Tibial nerve (tissue), 4 donors: ENCODE results near the gene PRICKLE2. TPM values are rescaled to one million over a fixed set of nuclear protein-coding genes. Genes with fewer than 3 reads are reported as not detected.
A peak's percentile ranks its signal among the peaks of the same experiment; 100 is the strongest.

Experiments
- DNase-seq, 2 donors: peaks; one replicate each; pipeline ENCODE4 v3.0.0-alpha.2; 2019; ENCODE audit warnings: low spot score in 2 of 2
- H3K27ac ChIP-seq, 4 donors: fragments of 200-600 bp; sonication (generic) in 3 of 4; one replicate each; pipeline ENCODE4 v1.5.1; 2017 to 2019; ENCODE audit warnings: mild to moderate bottlenecking in 1 of 4
- H3K27me3 ChIP-seq, 2 donors: fragments of 200-600 bp; sonication (generic) in 1 of 2; one replicate each; pipeline versions ENCODE4 v1.5.1 to v1.6.0; 2017 to 2019
- H3K36me3 ChIP-seq, 3 donors: fragments of 200-600 bp; sonication (generic); one replicate each; pipeline ENCODE4 v1.5.1; 2018 to 2019
- H3K4me1 ChIP-seq, 4 donors: fragments of 200-600 bp; sonication (generic) in 3 of 4; one replicate each; pipeline ENCODE4 v1.5.1; 2017 to 2019
- H3K4me3 ChIP-seq, 4 donors: fragments of 200-600 bp; sonication (generic) in 3 of 4; one replicate each; pipeline ENCODE4 v1.5.1; 2017 to 2019; ENCODE audit warnings: mild to moderate bottlenecking in 1 of 4, moderate library complexity in 1 of 4
- H3K9me3 ChIP-seq, 4 donors: fragments of 200-600 bp; sonication (generic) in 3 of 4; one replicate each; pipeline ENCODE4 v1.5.1; 2017 to 2019
- CTCF ChIP-seq, 5 experiments: fragments of 200-600 bp in 3 of 5; fragments of 450-650 bp in 2 of 5; sonication (generic) in 3 of 5; IDR thresholded peaks; one replicate each; pipeline ENCODE4 v1.5.1; 2016 to 2019; ENCODE audit warnings: antibody characterized with exemption in 5 of 5, mild to moderate bottlenecking in 3 of 5, moderate library complexity in 2 of 5
- EP300 ChIP-seq, 2 donors: sonication (generic); formaldehyde crosslinking; IDR thresholded peaks; one replicate each; pipeline ENCODE4 v1.6.1; 2017; ENCODE audit warnings: antibody characterized with exemption in 2 of 2, mild to moderate bottlenecking in 1 of 2
- POLR2A ChIP-seq, 2 donors: fragments of 450-650 bp; IDR thresholded peaks; one replicate each; pipeline ENCODE4 v1.6.1; 2017; ENCODE audit warnings: antibody characterized with exemption in 2 of 2, mild to moderate bottlenecking in 2 of 2, moderate library complexity in 2 of 2
- WGBS, 2 donors: methylation state at CpG; one replicate each; pipeline ENCODE4 v1.1.5; 2018; 5-methylcytosine and 5-hydroxymethylcytosine counted together
- total RNA-seq, 4 donors: library from RNA; depleted of rRNA; stranded (reverse); fragments of >200 nt; gene quantifications; one replicate each; pipeline ENCODE4 v1.1.0, GENCODE V29; 2016

The PRICKLE2 gene
- total RNA-seq, 4 donors from 2014 or later, result 24.5 to 39.1 (median 35.2) TPM

- no peaks in the 10 kb centered on the region for H3K9me3 ChIP-seq
- no peak for TF ChIP-seq EP300 (IDR thresholded peaks at IDR 0.05)
- TF ChIP-seq POLR2A (IDR thresholded peaks at IDR 0.05), result no peak
- TF ChIP-seq CTCF (IDR thresholded peaks at IDR 0.05), result no peak
- H3K27me3 ChIP-seq, result no peaks in the 10 kb centered on the region
- peaks cover 0 to 16% (median 0%) of the 10 kb centered on the region in 3 donors for H3K36me3 ChIP-seq
- no peak overlapping the region for H3K4me3 ChIP-seq
- H3K27ac ChIP-seq, result peak overlapping the region in 2 of 4 donors; percentile 46 to 87
- no peak for DNase-seq
- whole genome bisulfite sequencing, 2 donors, result 80 to 84% methylated on average over 8 of the region's 8 CpGs
- peaks cover 6 to 57% (median 31%) of the 10 kb centered on the region in 4 donors for H3K4me1 ChIP-seq
These were observed 34.5 kb downstream of the PRICKLE2 start for GRCh38 chr3:64190517-64191515.

- peaks cover 6 to 71% (median 35%) of the 10 kb centered on the region in 4 donors for H3K4me1 ChIP-seq
- H3K4me3 ChIP-seq, result no peak overlapping the region
- WGBS, 2 donors, result 25 to 35% methylated on average over 7 of the region's 7 CpGs
- no peaks in the 10 kb centered on the region for H3K9me3 ChIP-seq
- peaks cover 0 to 12% (median 0%) of the 10 kb centered on the region in 3 donors for H3K36me3 ChIP-seq
- no peaks in the 10 kb centered on the region for H3K27me3 ChIP-seq
- peak overlapping the region; percentile 30 to 87 (median 58) for H3K27ac ChIP-seq
- TF ChIP-seq EP300 (IDR thresholded peaks at IDR 0.05), result peak; percentile 8 to 92
- TF ChIP-seq CTCF (IDR thresholded peaks at IDR 0.05), result no peak
- TF ChIP-seq POLR2A (IDR thresholded peaks at IDR 0.05), result no peak
- no peak for DNase-seq
These were observed 36.3 kb downstream of the PRICKLE2 start for GRCh38 chr3:64188810-64189560.

GRCh38 chr3:64187065-64187959 lies 38.0 kb downstream of the PRICKLE2 start:
- H3K4me1 ChIP-seq, result peaks cover 6 to 81% (median 35%) of the 10 kb centered on the region in 4 donors
- no peaks in the 10 kb centered on the region for H3K9me3 ChIP-seq
- TF ChIP-seq CTCF (IDR thresholded peaks at IDR 0.05) (peak in 1 of 5 experiments; percentile 11), EP300 (IDR thresholded peaks at IDR 0.05) (peak in 1 of 2 donors; percentile 78), POLR2A (IDR thresholded peaks at IDR 0.05) (no peak)
- no peaks in the 10 kb centered on the region for H3K27me3 ChIP-seq
- 23 to 30% methylated on average over 9 of the region's 9 CpGs for WGBS, 2 donors
- H3K36me3 ChIP-seq, result no peaks in the 10 kb centered on the region
- no peak overlapping the region for H3K4me3 ChIP-seq
- H3K27ac ChIP-seq, result peak overlapping the region; percentile 9 to 87 (median 75)
- DNase-seq, result peak in 1 of 2 donors; percentile 16

- peaks cover 6 to 78% (median 35%) of the 10 kb centered on the region in 4 donors for H3K4me1 ChIP-seq
- 65 to 69% methylated on average over 2 of the region's 2 CpGs for WGBS, 2 donors
- TF ChIP-seq EP300 (IDR thresholded peaks at IDR 0.05), result no peak
- TF ChIP-seq CTCF (IDR thresholded peaks at IDR 0.05), result no peak
- TF ChIP-seq POLR2A (IDR thresholded peaks at IDR 0.05), result no peak
- no peaks in the 10 kb centered on the region for H3K9me3 ChIP-seq
- H3K4me3 ChIP-seq, result no peak overlapping the region
- no peaks in the 10 kb centered on the region for H3K36me3 ChIP-seq
- no peak for DNase-seq
- H3K27me3 ChIP-seq, result no peaks in the 10 kb centered on the region
- peak overlapping the region in 3 of 4 donors; percentile 69 to 87 (median 81) for H3K27ac ChIP-seq
These were observed 38.6 kb downstream of the PRICKLE2 start for GRCh38 chr3:64186667-64187064.
